ENCODE results near the gene KRT9. TPM values are rescaled to one million over a fixed set of nuclear protein-coding genes. Genes with fewer than 3 reads are reported as not detected.

KRT9 gene
- not detected in 2 replicates for total RNA-seq

GRCh38 chr17:41571561-41572434 lies at the start of gene KRT9:
Gene KRT9, minus strand, starts transcription at chr17:41572059. Its CDS starts 67 bp downstream, at chr17:41571992.

GRCh38 chr17:41612376-41613160 lies 40.7 kb upstream of the KRT9 start, which contains the start of gene KRT16:
Gene KRT16, minus strand, starts transcription at chr17:41612767. Its CDS starts 79 bp downstream, at chr17:41612688.

GRCh38 chr17:41586863-41587495 lies 15.1 kb upstream of the KRT9 start, which contains the start of gene KRT14:
Gene KRT14, minus strand, starts transcription at chr17:41586895. Its CDS starts 61 bp downstream, at chr17:41586834.

GRCh38 chr17:41518789-41519449 lies 52.9 kb downstream of the KRT9 start, which contains the start of gene KRT15:
Gene KRT15, minus strand, starts transcription at chr17:41518890. Its CDS starts 63 bp downstream, at chr17:41518827.

Other genes with a start within 250 kb of the KRT9 start
- gene KRT33A, start 221.2 kb downstream of the KRT9 start, total RNA-seq: not detected in 2 replicates
- not detected in 2 replicates for gene KRT33B, start 202.2 kb downstream of the KRT9 start, total RNA-seq
- gene KRT34, start 189.8 kb downstream of the KRT9 start, total RNA-seq: not detected in 2 replicates
- gene KRT31, start 174.5 kb downstream of the KRT9 start, total RNA-seq: not detected in 2 replicates
- not detected in 2 replicates for gene KRT37, start 147.5 kb downstream of the KRT9 start, total RNA-seq
- gene KRT38, start 131.1 kb downstream of the KRT9 start, total RNA-seq: not detected in 2 replicates
- gene KRT32, start 104.7 kb downstream of the KRT9 start, total RNA-seq: not detected in 2 replicates
- gene KRT35, start 90.9 kb downstream of the KRT9 start, total RNA-seq: 0.09 TPM in 1 of 2 replicates, not detected in the other
- gene KRT36, start 82.1 kb downstream of the KRT9 start, total RNA-seq: under 0.01 TPM in 1 of 2 replicates, not detected in the other
- gene KRT13, start 66.4 kb downstream of the KRT9 start, total RNA-seq: not detected in 2 replicates
- gene KRT15, start 53.2 kb downstream of the KRT9 start, total RNA-seq: 0.56 and 1.8 TPM in 2 replicates
- 144 and 171 TPM in 2 replicates for gene KRT19, start 43.8 kb downstream of the KRT9 start, total RNA-seq
- 0.19 TPM in 1 of 2 replicates, not detected in the other for gene KRT14, start 14.8 kb upstream of the KRT9 start, total RNA-seq
- gene KRT16, start 40.7 kb upstream of the KRT9 start, total RNA-seq: 0.09 TPM in 1 of 2 replicates, not detected in the other
- 2.2 and 2.4 TPM in 2 replicates for gene KRT17, start 52.5 kb upstream of the KRT9 start, total RNA-seq
- 68.4 and 86.9 TPM in 2 replicates for gene EIF1, start 116.8 kb upstream of the KRT9 start, total RNA-seq
- gene GAST, start 140.3 kb upstream of the KRT9 start, total RNA-seq: not detected in 2 replicates
- 0.28 and 0.36 TPM in 2 replicates for gene HAP1, start 162.6 kb upstream of the KRT9 start, total RNA-seq
- 79.8 and 113 TPM in 2 replicates for gene JUP, start 214.7 kb upstream of the KRT9 start, total RNA-seq
- gene P3H4, start 239.9 kb upstream of the KRT9 start, total RNA-seq: 62.4 and 107 TPM in 2 replicates
- gene FKBP10, start 240.9 kb upstream of the KRT9 start, total RNA-seq: 103 and 201 TPM in 2 replicates